Glutamatergic neuron (in vitro differentiated cells): ENCODE measurements around the gene SCLT1. TPM values are rescaled to one million over a fixed set of nuclear protein-coding genes. Genes with fewer than 3 reads are reported as not detected.

Experiments
- DNase-seq: peaks from one replicate; pipeline ENCODE4 v3.0.0; 2022
- H3K27ac Mint-ChIP-seq: one replicate; pipeline ENCODE4 v1.8.0; 2020; ENCODE audit warnings: mild to moderate bottlenecking, mixed read lengths, inconsistent platforms; ENCODE audit not compliant: unreplicated experiment
- H3K27me3 Mint-ChIP-seq: one replicate; pipeline ENCODE4 v1.8.0; 2020; ENCODE audit warnings: mild to moderate bottlenecking, moderate library complexity, mixed read lengths, inconsistent platforms; ENCODE audit not compliant: unreplicated experiment
- H3K36me3 Mint-ChIP-seq: one replicate; pipeline ENCODE4 v1.8.0; 2020; ENCODE audit warnings: mild to moderate bottlenecking, mixed read lengths, inconsistent platforms; ENCODE audit not compliant: unreplicated experiment
- H3K4me1 Mint-ChIP-seq: one replicate; pipeline ENCODE4 v1.8.0; 2020; ENCODE audit warnings: mild to moderate bottlenecking, low read depth, mixed read lengths, inconsistent platforms; ENCODE audit not compliant: unreplicated experiment
- H3K4me3 Mint-ChIP-seq: one replicate; pipeline ENCODE4 v1.8.0; 2020; ENCODE audit warnings: mild to moderate bottlenecking, mixed read lengths, inconsistent platforms; ENCODE audit not compliant: unreplicated experiment
- H3K9me3 Mint-ChIP-seq: one replicate; pipeline ENCODE4 v1.8.0; 2020; ENCODE audit warnings: mild to moderate bottlenecking, moderate library complexity, mixed read lengths, inconsistent platforms; ENCODE audit not compliant: unreplicated experiment
- CTCF ChIP-seq: fragments of 200-600 bp; sonication (generic); IDR thresholded peaks from one replicate; pipeline ENCODE4 v1.5.0; 2021; ENCODE audit not compliant: partially characterized antibody, unreplicated experiment
- total RNA-seq: library from RNA; stranded (reverse); fragmentation: NEBNext Ultra II Directional; extraction: Animal tissue kit (Norgen Biotek cat#: 25700); gene quantifications from one replicate; pipeline ENCODE4 v1.2.1, GENCODE V29; 2021; ENCODE audit not compliant: unreplicated experiment

SCLT1 gene
- total RNA-seq, 1 donor from 2014 or later: 15.6 TPM

GRCh38 chr4:128835498-128836222, 257.7 kb downstream of the SCLT1 start:
- H3K4me3 Mint-ChIP-seq: no peak overlapping the region
- no peak for DNase-seq
- peaks cover 1% of the 10 kb centered on the region for H3K9me3 Mint-ChIP-seq
- H3K36me3 Mint-ChIP-seq: no peaks in the 10 kb centered on the region
- no peak for TF ChIP-seq CTCF
- H3K27ac Mint-ChIP-seq: no peak overlapping the region
- H3K4me1 Mint-ChIP-seq: peaks cover 6% of the 10 kb centered on the region
- H3K27me3 Mint-ChIP-seq: no peaks in the 10 kb centered on the region

Other genes with a start within 250 kb of the SCLT1 start
- gene C4orf33, start 2.6 kb upstream of the SCLT1 start, total RNA-seq: 17.6 TPM